ENCODE measurements around the gene TICAM1.
"Not testable (repeated sequence)": the region's sequence is repeated elsewhere in the genome, so short reads cannot be mapped to it uniquely, and the experiment has no call there.

Gene TICAM1

GRCh38 chr19:4844348-4845179, 13.1 kb upstream of the TICAM1 start:
- no peak for DNase-seq (ENCODE audit: low spot score)

- no peak for DNase-seq (ENCODE audit: low spot score)
These were observed 12.1 kb upstream of the TICAM1 start for GRCh38 chr19:4843647-4843965.

GRCh38 chr19:4839192-4839591, 7.7 kb upstream of the TICAM1 start:
- DNase-seq (ENCODE audit: low spot score) = no peak

GRCh38 chr19:4832776-4833175, 1.3 kb upstream of the TICAM1 start:
- no peak for DNase-seq (ENCODE audit: low spot score)

- not testable (repeated sequence) for DNase-seq (ENCODE audit: low spot score)
These were observed 448 bp upstream of the TICAM1 start for GRCh38 chr19:4831979-4832340.

GRCh38 chr19:4830768-4831265, 695 bp downstream of the TICAM1 start:
- no peak for DNase-seq (ENCODE audit: low spot score)

- no peak for DNase-seq (ENCODE audit: low spot score)
These were observed 1.2 kb downstream of the TICAM1 start for GRCh38 chr19:4830332-4830731.

- no peak for DNase-seq (ENCODE audit: low spot score)
These were observed 2.4 kb downstream of the TICAM1 start for GRCh38 chr19:4829001-4829712.

GRCh38 chr19:4823577-4823976, 7.9 kb downstream of the TICAM1 start:
- no peak for DNase-seq (ENCODE audit: low spot score)

- DNase-seq (ENCODE audit: low spot score) = not testable (repeated sequence)
These were observed 9.2 kb downstream of the TICAM1 start for GRCh38 chr19:4822354-4822753.

- DNase-seq (ENCODE audit: low spot score) = no peak
These were observed 10.2 kb downstream of the TICAM1 start for GRCh38 chr19:4821265-4821664.

- DNase-seq (ENCODE audit: low spot score) = no peak
These were observed 13.8 kb downstream of the TICAM1 start for GRCh38 chr19:4817467-4818277.

GRCh38 chr19:4816950-4817278, 14.6 kb downstream of the TICAM1 start:
- no peak for DNase-seq (ENCODE audit: low spot score)

- DNase-seq (ENCODE audit: low spot score) = no peak
These were observed 15.1 kb downstream of the TICAM1 start for GRCh38 chr19:4816202-4816949.

GRCh38 chr19:4815426-4816201, 15.9 kb downstream of the TICAM1 start:
- peak; percentile 98 for DNase-seq (ENCODE audit: low spot score)

- DNase-seq (ENCODE audit: low spot score) = no peak
These were observed 16.7 kb downstream of the TICAM1 start for GRCh38 chr19:4814625-4815425.

- peak; percentile 82 for DNase-seq (ENCODE audit: low spot score)
These were observed 20.0 kb downstream of the TICAM1 start for GRCh38 chr19:4811328-4812131.

- DNase-seq (ENCODE audit: low spot score) = no peak
These were observed 24.3 kb downstream of the TICAM1 start for GRCh38 chr19:4807188-4807587.

- no peak for DNase-seq (ENCODE audit: low spot score)
These were observed 25.1 kb downstream of the TICAM1 start for GRCh38 chr19:4806384-4806783.

- not testable (repeated sequence) for DNase-seq (ENCODE audit: low spot score)
These were observed 26.4 kb downstream of the TICAM1 start for GRCh38 chr19:4805140-4805539.

All from HuH-7.5 (cell line).